HepG2 (cell line): ENCODE results near the gene CCDC70. TPM values are rescaled to one million over a fixed set of nuclear protein-coding genes. Genes with fewer than 3 reads are reported as not detected.

Experiments
- AGO1 ChIP-seq: fragments of 200-400 bp; formaldehyde crosslinking; IDR thresholded peaks from 2 replicates; pipeline ENCODE4 v1.6.1; 2017; ENCODE audit warnings: mild to moderate bottlenecking, low read depth, low read length, moderate library complexity; ENCODE audit not compliant: poor library complexity, severe bottlenecking
- BORCS8-MEF2B ChIP-seq: sonication (generic); formaldehyde crosslinking; IDR thresholded peaks from 2 replicates; pipeline ENCODE4 v1.8.0; 2022; ENCODE audit warnings: mild to moderate bottlenecking, missing genetic modification reagents
- CREB1 ChIP-seq, 2 experiments: fragments of 450-650 bp in 1 of 2; IDR thresholded peaks; 2 replicates each; pipeline ENCODE4 v1.6.1; 2016 to 2017; ENCODE audit warnings: control low read depth in 1 of 2, mild to moderate bottlenecking in 1 of 2, missing compliant biosample characterization in 1 of 2, missing genetic modification characterization in 1 of 2
- DRAP1 ChIP-seq: IDR thresholded peaks from 2 replicates; pipeline ENCODE4 v1.6.1; 2016; ENCODE audit warnings: missing genetic modification reagents, missing compliant biosample characterization
- E2F5 ChIP-seq: sonication (generic); formaldehyde crosslinking; conservative IDR thresholded peaks from 2 replicates; pipeline ENCODE4 v1.4.0; 2020; ENCODE audit warnings: missing genetic modification reagents
- FOXA3 ChIP-seq: IDR thresholded peaks from 2 replicates; pipeline ENCODE4 v1.6.1; 2016; ENCODE audit warnings: missing genetic modification reagents, missing compliant biosample characterization
- HNF4A ChIP-seq: sonication (generic); formaldehyde crosslinking; IDR thresholded peaks from 2 replicates; pipeline ENCODE4 v1.4.0; 2020; ENCODE audit warnings: missing genetic modification reagents
- HOXD1 ChIP-seq: sonication (generic); formaldehyde crosslinking; IDR thresholded peaks from 2 replicates; pipeline ENCODE4 v1.5.0; 2020; ENCODE audit warnings: missing genetic modification reagents
- MAZ ChIP-seq, 2 experiments: sonication (generic) in 1 of 2; formaldehyde crosslinking in 1 of 2; IDR thresholded peaks; 2 replicates each; pipeline versions ENCODE4 v1.5.0 to v1.6.1; 2012 to 2020; ENCODE audit warnings: low read depth in 2 of 2, mild to moderate bottlenecking in 2 of 2, borderline replicate concordance in 1 of 2, improper control_type of control experiment in 1 of 2, low read length in 1 of 2, missing genetic modification reagents in 1 of 2, moderate library complexity in 1 of 2
- NAIF1 ChIP-seq: sonication (generic); formaldehyde crosslinking; IDR thresholded peaks from 2 replicates; pipeline ENCODE4 v1.5.0; 2020; ENCODE audit warnings: mild to moderate bottlenecking, missing genetic modification reagents, borderline replicate concordance
- NFATC3 ChIP-seq: sonication (generic); formaldehyde crosslinking; IDR thresholded peaks from 2 replicates; pipeline ENCODE4 v1.5.1; 2020; ENCODE audit warnings: mild to moderate bottlenecking, missing genetic modification reagents
- PAF1 ChIP-seq: IDR thresholded peaks from 2 replicates; pipeline ENCODE4 v1.6.1; 2016; ENCODE audit warnings: missing genetic modification reagents, missing compliant biosample characterization
- PHF21A ChIP-seq: sonication (generic); formaldehyde crosslinking; IDR thresholded peaks from 2 replicates; pipeline ENCODE4 v1.5.0; 2020; ENCODE audit warnings: mild to moderate bottlenecking, missing genetic modification reagents
- SMAD1 ChIP-seq: sonication (generic); formaldehyde crosslinking; IDR thresholded peaks from 2 replicates; pipeline ENCODE4 v1.4.0; 2020; ENCODE audit warnings: missing genetic modification reagents, low read depth, mild to moderate bottlenecking, borderline replicate concordance
- SMAD3 ChIP-seq: sonication (generic); formaldehyde crosslinking; IDR thresholded peaks from 2 replicates; pipeline ENCODE4 v1.4.0; 2020; ENCODE audit warnings: missing genetic modification reagents
- TCF7L2 ChIP-seq: IDR thresholded peaks from 2 replicates; pipeline ENCODE4 v1.6.1; 2011; ENCODE audit warnings: mild to moderate bottlenecking, low read depth, low read length, moderate library complexity
- TP53 ChIP-seq: sonication (generic); formaldehyde crosslinking; conservative IDR thresholded peaks from 2 replicates; pipeline ENCODE4 v1.4.0; 2020; ENCODE audit warnings: missing genetic modification reagents
- ZNF235 ChIP-seq: sonication (generic); formaldehyde crosslinking; IDR thresholded peaks from 2 replicates; pipeline ENCODE4 v1.8.1; 2023; ENCODE audit warnings: mild to moderate bottlenecking, missing genetic modification reagents, borderline replicate concordance
- ZNF562 ChIP-seq: sonication (generic); formaldehyde crosslinking; IDR thresholded peaks from 2 replicates; pipeline ENCODE4 v1.8.0; 2022; ENCODE audit warnings: missing genetic modification reagents, borderline replicate concordance
- ZNF589 ChIP-seq: sonication (generic); formaldehyde crosslinking; conservative IDR thresholded peaks from 2 replicates; pipeline ENCODE4 v1.8.0; 2022; ENCODE audit warnings: mild to moderate bottlenecking, moderate library complexity, missing genetic modification reagents
- ZNF615 ChIP-seq: sonication (generic); formaldehyde crosslinking; IDR thresholded peaks from 2 replicates; pipeline ENCODE4 v1.5.0; 2020; ENCODE audit warnings: mild to moderate bottlenecking, missing genetic modification reagents, borderline replicate concordance
- ZNF652 ChIP-seq: IDR thresholded peaks from 2 replicates; pipeline ENCODE4 v1.6.1; 2016; ENCODE audit warnings: low read depth, borderline replicate concordance
- ZNF703 ChIP-seq: sonication (generic); formaldehyde crosslinking; IDR thresholded peaks from 2 replicates; pipeline ENCODE4 v1.5.1; 2020; ENCODE audit warnings: missing genetic modification reagents, mild to moderate bottlenecking, moderate library complexity, borderline replicate concordance
- polyA plus RNA-seq, 8 experiments: library from polyadenylated mRNA; depleted of rRNA in 3 of 8; stranded (reverse) in 7 of 8; unstranded in 1 of 8; fragments of >200 nt; fragmentation: Illumina TruSeq in 4 of 8; extraction: Trizol in 4 of 8; gene quantifications; 2 replicates each; pipeline versions ENCODE4 v1.2.1 to v1.2.3, GENCODE V29; 2011 to 2016; ENCODE audit warnings: low read depth in 4 of 8, missing spikeins in 1 of 8, mixed read lengths in 1 of 8; ENCODE audit not compliant: insufficient read depth in 1 of 8
- total RNA-seq, 5 experiments: library from RNA; depleted of rRNA; stranded (reverse); fragments of >200 nt; fragmentation: Illumina TruSeq; extraction: Trizol; gene quantifications; 2 replicates each; pipeline ENCODE4 v1.2.3, GENCODE V29; 2016; ENCODE audit warnings: low read depth in 1 of 5
- TF ChIP-seq, protein P1 (sequence below): sonication (generic); formaldehyde crosslinking; IDR thresholded peaks from 2 replicates; pipeline ENCODE4 v1.4.0; 2020; ENCODE audit warnings: missing genetic modification reagents
- TF ChIP-seq, protein P2 (sequence below): sonication (generic); IDR thresholded peaks from 2 replicates; pipeline ENCODE4 v1.6.1; 2016; ENCODE audit warnings: low read depth, borderline replicate concordance
- TF ChIP-seq, protein P3 (sequence below): sonication (generic); formaldehyde crosslinking; IDR thresholded peaks from 2 replicates; pipeline ENCODE4 v1.4.0; 2020; ENCODE audit warnings: missing genetic modification reagents, borderline replicate concordance

Gene CCDC70
- total and polyA plus RNA-seq, 2 of the 13 experiments (the other 11 are each of a cell fraction or from before 2014, with no cell fraction given), result 0.13 TPM; not detected in 1

DNA sequence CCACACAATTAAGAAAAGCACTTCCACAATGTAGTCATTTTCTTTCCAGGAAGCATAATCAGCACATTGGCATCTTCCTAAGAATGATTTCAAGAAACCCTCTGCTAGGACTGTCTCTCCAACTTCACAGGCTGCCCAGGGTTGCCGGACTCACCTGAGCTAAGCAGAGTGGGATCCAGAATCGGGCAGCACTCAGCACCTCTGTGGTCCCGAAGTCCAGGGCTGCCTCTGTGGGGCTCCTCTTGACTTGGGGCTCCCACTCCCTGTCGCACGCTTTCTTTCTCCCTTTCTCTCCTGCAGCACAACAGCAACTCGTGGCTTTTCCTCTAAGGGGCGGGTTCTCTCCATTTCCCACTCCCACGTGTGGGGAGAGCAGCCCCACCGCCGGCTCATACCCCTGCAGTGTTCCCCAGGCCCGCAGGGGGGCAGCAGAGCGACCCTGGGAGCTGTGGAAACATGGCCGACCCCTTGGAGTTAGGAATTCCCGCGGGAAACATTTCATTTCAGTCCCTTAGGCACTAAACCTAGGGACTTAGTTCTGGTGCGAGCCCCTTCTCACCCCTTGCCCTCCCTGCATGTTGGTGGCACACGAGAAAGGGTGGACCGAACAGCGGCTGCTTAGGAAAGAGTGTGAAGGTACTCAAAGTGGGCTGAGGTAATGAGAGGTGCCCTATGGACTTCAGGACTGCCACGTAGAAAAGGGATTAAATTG, 16.8 kb upstream of the CCDC70 start, which contains the start of gene TMEM272 (continued):
- no peak for TF ChIP-seq ZNF703
- no peak for TF ChIP-seq TCF7L2
- no peak for TF ChIP-seq NAIF1 (CRISPR knock-in tag)
- TF ChIP-seq ZNF235 (CRISPR knock-in tag), result no peak
- no peak for TF ChIP-seq ZNF615 (CRISPR knock-in tag)
- no peak for TF ChIP-seq MAZ (IDR thresholded peaks at IDR 0.05; ENCODE audit: borderline replicate concordance, low read depth, low read length)
- TF ChIP-seq MAZ (CRISPR knock-in tag; IDR thresholded peaks at IDR 0.05; ENCODE audit: low read depth), result 0 out of 2 replicates have a peak, but pooled peaks have one; percentile 40
- no peak for TF ChIP-seq AGO1
- no peak for TF ChIP-seq DRAP1 (CRISPR knock-in tag)
- no peak for TF ChIP-seq PHF21A (CRISPR knock-in tag)
- no peak for TF ChIP-seq E2F5 (CRISPR knock-in tag)
- TF ChIP-seq, protein P1, sequence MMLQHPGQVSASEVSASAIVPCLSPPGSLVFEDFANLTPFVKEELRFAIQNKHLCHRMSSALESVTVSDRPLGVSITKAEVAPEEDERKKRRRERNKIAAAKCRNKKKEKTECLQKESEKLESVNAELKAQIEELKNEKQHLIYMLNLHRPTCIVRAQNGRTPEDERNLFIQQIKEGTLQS (CRISPR knock-in tag), result no peak
- no peak for TF ChIP-seq ZNF589 (CRISPR knock-in tag)
- TF ChIP-seq SMAD3 (CRISPR knock-in tag), result 0 out of 2 replicates have a peak, but pooled peaks have one; percentile 33
- no peak for TF ChIP-seq BORCS8-MEF2B
- TF ChIP-seq PAF1, result no peak
- TF ChIP-seq ZNF652 (CRISPR knock-in tag), result no peak
- TF ChIP-seq, protein P2, sequence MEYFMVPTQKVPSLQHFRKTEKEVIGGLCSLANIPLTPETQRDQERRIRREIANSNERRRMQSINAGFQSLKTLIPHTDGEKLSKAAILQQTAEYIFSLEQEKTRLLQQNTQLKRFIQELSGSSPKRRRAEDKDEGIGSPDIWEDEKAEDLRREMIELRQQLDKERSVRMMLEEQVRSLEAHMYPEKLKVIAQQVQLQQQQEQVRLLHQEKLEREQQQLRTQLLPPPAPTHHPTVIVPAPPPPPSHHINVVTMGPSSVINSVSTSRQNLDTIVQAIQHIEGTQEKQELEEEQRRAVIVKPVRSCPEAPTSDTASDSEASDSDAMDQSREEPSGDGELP, result no peak
- TF ChIP-seq HNF4A, result peak; percentile 37; the same call in 1 of the 2 replicates
- TF ChIP-seq TP53, result no peak
- TF ChIP-seq CREB1 (IDR thresholded peaks at IDR 0.05), result no peak
- TF ChIP-seq CREB1 (CRISPR knock-in tag; IDR thresholded peaks at IDR 0.05), result no peak
- TF ChIP-seq SMAD1 (CRISPR knock-in tag), result no peak
- TF ChIP-seq FOXA3 (CRISPR knock-in tag), result no peak
- TF ChIP-seq NFATC3, result no peak
- no peak for TF ChIP-seq HOXD1 (CRISPR knock-in tag)
- TF ChIP-seq, protein P3, sequence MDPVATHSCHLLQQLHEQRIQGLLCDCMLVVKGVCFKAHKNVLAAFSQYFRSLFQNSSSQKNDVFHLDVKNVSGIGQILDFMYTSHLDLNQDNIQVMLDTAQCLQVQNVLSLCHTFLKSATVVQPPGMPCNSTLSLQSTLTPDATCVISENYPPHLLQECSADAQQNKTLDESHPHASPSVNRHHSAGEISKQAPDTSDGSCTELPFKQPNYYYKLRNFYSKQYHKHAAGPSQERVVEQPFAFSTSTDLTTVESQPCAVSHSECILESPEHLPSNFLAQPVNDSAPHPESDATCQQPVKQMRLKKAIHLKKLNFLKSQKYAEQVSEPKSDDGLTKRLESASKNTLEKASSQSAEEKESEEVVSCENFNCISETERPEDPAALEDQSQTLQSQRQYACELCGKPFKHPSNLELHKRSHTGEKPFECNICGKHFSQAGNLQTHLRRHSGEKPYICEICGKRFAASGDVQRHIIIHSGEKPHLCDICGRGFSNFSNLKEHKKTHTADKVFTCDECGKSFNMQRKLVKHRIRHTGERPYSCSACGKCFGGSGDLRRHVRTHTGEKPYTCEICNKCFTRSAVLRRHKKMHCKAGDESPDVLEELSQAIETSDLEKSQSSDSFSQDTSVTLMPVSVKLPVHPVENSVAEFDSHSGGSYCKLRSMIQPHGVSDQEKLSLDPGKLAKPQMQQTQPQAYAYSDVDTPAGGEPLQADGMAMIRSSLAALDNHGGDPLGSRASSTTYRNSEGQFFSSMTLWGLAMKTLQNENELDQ (CRISPR knock-in tag), result no peak
- no peak for TF ChIP-seq ZNF562
